NCI-H1092 treated with DMSO at 0.1 percent for 48 hours (cell line): ENCODE measurements around the gene C1orf159.
"Not testable (repeated sequence)": the region's sequence is repeated elsewhere in the genome, so short reads cannot be mapped to it uniquely, and the experiment has no call there.

ENCODE experiments used
- DNase-seq: peaks from one replicate; lab custom pipeline; 2025; lab: John Stamatoyannopoulos, UW

C1orf159 gene

DNA sequence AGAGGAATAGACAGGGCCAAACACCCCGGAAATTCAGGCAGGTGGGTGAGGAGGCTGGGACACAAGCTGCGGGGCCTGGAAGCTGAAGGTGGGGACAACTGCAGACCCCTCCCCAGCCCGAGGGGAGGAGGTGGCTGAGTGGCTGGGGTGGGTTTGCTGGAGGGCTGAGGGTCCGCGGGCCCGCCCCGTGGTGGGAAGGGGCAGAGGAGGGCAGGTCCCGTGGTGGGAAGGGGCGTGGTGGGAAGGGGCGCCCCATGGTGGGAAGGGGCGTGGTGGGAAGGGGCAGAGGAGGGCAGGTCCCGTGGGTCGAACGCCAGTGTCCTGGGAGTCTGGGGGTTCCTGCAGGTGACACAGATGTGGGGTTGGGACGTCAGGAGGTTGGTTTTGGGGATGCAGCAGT, 33.5 kb upstream of the C1orf159 start:
- no peak for DNase-seq

DNA sequence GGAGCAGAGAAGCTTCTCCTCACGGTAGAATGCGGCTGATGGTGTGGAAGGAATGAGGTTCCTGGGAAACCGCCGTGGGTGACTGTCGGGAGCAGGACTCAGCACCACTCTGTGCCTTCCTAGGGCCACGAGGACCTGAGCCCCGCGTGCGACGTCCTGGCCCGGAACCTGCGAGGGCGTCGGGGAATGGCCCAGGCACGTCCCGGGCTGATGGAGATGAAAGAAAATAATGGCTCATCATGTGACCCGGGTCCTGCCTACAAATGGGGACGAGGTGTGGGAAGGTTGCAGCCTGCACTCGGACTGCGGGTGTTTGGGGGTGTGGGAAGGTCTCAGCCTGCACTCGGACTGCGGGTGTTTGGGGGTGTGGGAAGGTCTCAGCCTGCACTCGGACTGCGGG, 32.7 kb upstream of the C1orf159 start:
- DNase-seq = no peak

DNA sequence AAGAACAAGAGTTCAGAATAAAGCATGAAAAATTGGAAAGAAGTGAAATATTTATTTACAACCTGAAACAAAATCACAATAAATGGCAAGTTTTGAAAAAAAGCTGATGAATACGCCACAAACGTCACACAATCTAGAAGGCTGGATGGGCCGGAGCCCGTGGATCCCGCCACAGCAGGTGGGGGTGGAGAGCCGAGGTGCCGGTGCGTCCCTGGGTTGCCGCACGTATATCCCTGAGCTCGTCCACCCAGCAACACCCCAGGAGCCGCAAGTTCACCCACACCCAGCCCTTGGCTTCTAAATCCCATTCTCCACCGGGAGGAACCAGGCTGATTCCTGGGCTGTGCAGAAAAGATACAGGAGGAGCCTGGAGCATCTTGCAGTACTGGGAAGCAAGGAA, 32.2 kb upstream of the C1orf159 start:
- no peak for DNase-seq

DNA sequence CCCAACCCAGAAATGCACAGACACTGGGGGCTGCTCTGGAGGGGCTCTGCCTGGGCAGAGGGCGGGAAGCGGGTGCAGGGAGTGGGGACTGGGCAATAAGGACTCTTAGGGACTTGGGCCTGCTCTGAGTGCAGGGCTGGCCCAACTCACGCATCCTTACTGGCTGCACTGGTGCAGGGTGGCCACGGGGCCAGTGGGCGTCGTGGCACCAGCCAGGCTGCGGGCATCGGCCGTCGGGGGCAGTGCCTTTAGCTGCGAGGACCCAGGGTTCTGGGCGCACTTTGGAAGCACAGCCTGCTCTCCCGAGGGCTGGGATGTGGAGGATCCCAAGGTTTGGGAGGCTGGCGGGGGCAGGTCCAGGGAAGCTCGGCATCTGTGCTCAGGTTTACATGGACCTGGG, 30.7 kb upstream of the C1orf159 start:
- DNase-seq = no peak

DNA sequence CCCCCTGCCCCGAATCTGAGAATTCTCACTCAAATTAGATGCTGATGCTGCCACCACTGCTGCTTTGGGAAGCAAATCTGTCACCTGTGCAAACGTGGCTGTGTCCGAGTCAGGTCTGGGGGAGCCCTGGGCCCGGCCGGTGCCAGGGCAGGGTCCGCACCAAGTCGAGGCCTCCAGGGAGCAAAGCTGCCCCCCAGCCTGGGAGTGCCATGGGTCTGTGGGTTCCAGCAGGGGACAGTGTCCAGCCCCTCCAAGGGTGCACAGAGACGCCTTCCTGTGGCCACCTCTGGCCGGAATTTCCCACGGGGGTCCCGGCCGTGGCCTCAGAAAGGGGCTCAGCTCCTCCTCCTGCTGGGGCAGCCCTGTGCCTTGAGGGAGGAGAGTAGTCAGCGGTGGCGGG, 30.1 kb upstream of the C1orf159 start:
- no peak for DNase-seq

DNA sequence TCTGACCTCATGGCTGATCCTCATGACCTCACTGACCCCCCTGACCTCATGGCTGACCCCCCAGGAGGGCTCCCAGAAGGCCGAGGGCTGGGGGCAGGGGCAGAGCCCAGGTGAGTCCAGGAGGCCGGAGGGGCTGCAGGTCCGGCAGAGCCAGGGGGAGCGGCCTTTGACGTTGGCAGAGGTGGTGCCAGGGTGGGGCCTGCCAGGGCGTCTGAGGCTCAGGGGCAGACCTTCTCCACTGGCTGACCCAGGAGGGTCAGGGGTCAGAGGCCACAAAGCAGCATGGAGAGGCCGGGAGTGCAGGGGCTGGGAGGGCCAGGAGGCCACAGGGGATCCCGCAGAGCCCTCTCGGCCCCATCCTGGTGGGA, 29.6 kb upstream of the C1orf159 start:
- no peak for DNase-seq

DNA sequence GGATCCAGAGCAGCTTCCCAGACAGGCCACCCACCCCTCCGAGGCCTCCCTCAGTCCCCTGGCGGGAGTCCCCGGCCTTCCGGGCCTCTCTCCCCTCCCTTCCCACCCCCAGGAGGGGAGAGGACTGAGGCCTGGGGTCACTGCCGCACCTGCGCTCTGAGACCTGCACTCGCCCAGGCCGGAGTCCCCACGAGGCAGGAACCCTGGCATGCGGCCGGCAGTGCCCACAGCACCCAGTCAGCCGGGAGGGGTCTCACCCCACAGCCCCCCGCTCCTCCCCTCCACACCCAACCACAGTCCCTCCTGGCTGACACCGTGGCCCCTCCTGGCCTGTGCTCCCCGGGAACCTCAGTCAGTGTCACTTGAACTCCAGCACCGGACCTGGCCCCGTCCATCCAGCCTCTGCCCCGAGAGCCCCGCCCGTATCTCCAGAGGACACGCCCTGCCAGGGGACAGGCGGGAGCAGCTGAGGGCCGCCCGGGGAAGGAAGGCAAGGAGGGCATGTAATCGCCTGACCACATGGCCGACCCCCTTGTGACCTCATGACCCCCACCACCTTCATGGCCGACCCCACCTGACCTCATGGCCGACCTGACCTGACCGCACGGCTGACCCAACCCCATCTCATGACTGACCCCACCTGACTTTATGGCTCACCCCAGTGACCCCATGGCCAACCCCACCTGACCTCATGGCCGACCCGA, 29.1 kb upstream of the C1orf159 start:
- no peak for DNase-seq

DNA sequence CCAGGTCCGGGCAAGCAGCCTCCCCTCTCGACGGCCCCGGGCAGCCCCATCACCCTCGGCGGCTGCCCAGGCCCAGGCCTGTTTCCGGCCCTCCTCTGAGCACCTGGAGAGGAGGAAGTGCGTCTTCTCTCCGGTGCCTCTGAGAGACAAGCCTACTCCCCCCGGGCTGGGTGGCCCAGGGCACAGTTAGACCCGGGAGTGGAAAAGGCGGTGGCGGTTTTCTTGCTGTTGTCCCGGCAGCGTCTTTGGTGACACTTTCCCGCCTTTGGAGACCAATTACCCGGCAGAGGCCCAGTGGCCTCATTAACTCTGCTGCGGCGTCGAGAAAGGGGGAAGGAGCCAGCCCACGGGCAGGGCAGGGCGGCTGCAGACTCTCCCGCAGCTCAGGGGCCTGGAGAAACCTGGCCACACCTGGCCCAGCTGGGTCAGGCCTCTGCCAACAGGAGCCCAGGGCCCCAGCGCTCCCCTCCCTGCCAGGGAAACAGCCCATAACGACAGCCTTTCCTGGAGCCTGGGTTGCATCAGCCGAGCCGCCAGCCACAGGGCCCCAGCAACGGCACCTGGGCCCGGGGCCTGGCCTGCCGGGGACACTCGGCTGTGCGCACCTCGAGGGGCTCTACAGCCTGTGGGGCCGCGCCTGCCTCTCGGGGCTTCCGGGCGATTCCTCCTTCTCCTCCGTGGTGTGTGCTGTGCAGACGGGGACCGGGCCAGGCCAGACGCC, 28.4 kb upstream of the C1orf159 start:
- no peak for DNase-seq

DNA sequence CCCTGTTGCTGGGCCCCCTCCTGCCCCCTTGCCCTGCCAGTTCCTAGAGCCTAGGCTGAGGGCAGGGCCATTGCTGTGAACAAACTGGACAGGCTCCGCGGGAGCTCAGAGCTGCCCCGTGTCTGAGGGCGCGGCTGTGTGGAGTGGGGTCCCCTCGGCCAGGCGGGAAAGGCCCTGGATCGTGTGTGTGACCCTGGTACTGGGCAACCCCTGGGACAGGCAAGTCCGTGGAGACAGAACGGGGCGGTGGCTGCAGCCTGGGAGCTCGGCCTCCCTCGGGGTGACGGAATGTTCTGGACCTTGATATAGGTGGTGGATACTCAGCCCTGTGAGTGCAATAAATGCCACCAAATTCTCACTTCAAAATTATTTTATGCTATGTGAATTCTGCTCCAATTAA, 27.7 kb upstream of the C1orf159 start:
- no peak for DNase-seq

DNA sequence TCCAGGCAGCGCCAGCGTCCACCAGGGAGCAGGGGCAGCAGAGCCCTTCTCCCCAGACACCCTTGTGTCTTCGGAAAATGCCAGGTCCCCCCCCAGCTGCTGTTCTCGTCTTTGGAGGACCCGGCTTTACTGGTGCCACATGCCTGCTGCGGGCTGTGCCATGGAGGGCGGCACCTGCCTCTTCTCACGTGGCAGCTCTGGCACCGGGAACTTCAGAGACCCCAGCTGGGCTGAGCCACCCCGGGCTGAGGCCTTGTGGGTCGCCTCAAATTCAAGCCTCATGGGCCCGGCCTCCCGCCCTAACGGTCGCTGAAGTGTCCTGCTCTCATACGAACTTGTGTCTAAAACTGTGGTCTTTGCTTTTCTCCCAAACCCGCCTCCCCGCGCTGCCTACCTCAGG, 27.0 kb upstream of the C1orf159 start:
- no peak for DNase-seq

DNA sequence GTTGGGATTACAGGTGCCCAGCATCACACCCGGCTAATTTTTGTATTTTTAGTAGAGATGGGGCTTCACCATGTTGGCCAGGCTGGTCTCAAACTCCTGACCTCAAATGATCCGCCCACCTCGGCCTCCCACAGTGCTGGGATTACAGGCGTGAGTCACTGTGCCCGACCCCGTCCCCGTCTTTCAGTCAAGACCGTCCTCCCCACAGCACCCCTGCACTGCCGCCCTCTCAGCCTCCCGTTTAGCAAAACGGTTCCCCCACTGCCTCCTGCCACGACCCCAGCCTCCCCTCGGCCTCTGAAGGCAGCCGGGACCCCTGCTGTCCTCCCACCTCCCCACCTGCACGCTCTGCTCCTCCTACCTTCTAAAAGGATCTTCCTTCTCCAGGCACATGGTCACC, 26.5 kb upstream of the C1orf159 start:
- DNase-seq = not testable (repeated sequence)

DNA sequence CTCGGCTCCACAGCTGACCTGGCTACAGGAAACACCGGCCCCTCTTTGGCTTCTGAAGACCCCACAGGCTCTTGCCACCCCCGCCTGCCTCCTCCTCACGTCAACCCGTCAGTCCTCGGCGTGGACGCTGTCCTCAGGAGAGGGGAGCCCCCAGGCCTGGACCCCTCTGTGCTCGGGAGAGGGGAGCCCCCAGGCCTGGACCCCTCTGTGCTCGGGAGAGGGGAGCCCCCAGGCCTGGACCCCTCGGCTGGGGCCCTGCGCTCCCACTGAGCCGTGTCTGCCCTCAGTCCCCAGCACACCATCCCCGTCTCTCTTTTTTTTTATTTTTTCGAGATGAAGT, 26.0 kb upstream of the C1orf159 start:
- no peak for DNase-seq

DNA sequence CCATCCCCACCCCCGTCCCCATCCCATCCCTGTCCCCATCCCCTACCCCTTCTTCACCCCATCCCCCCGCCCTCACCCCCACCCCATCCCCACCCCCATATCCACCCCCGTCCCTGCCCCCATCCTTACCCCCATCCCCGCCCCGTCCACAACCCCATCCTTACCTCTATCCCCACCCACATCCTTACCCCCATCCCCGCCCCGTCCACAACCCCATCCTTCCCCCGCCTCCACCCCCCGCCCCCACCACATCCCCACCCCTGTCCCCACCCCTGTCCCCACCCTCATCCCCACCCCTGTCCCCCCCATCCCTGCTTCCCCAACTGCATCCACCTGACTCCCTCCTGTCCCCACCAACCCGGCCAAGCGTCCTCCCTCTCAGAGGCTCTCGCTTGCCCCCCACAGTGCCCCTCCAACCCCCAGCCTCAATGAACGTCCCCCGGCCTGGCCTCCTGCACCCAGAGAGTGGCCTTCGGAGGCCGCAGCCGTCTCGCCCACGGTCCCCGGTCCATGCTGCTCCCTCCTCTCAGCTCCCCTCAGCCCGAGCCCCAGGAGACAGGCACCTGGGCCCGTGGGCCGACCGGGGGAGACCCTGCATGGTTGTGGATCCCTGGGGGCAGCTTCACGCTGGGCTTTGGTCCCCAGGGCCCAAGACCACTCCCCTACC, 25.5 kb upstream of the C1orf159 start:
- DNase-seq = no peak

DNA sequence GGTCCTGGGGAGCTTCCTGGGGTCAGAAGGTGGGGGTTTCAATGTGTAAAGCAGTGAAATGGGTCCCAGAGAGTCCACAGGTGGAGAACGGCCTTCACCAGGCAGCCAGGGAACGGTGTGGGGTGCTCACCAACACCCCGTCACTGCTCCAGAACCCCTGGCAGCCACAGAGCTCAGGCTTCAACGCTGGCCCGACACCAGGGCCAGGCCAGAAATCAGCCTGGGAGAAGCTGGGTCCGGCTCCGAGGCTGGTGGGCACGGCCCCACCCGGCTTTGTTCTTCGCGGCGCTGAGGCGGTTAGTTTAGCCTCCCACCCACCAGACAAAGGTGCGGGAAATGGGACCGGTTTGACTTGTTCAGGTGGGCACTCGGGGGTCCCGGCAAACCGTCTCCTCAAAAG, 24.8 kb upstream of the C1orf159 start:
- no peak for DNase-seq

DNA sequence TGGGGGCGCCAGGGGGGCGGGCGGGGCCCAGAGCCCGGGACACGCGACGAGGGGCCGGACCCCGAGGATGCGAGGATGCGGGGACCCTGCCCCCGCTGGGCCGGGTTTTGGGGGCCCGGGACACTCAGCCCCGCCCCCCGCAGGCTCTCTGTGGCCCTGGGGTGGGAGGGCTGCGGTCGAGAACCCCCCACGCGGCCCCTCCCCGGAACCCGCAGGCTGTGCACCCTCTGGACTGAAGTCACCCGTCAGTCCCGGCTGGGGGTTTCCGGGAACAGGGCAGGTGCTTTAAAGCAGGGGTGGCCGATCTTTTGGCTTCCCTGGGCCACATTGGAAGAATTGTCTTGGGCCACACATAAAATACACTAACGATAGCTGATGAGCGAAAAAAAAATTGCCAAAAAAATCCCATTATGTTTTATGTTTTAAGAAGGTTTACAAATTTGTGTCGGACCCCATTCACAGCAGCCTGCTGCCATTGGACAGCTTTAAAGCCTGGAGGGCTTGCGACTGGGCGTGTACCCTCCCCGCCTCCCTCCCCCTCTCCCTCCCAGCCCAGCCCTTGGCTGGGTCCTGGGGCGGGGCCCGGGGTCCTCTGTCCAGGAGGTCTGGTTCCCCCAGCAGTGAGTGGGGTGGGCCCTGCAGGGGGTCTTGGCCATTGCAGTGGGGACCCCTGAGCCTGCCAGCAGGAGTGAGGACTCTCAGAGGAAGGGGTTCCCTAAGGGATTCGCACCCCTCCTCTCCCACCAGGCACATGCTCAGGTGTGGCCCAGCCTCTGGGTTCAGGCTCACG, 21.6 kb upstream of the C1orf159 start:
- DNase-seq = no peak

DNA sequence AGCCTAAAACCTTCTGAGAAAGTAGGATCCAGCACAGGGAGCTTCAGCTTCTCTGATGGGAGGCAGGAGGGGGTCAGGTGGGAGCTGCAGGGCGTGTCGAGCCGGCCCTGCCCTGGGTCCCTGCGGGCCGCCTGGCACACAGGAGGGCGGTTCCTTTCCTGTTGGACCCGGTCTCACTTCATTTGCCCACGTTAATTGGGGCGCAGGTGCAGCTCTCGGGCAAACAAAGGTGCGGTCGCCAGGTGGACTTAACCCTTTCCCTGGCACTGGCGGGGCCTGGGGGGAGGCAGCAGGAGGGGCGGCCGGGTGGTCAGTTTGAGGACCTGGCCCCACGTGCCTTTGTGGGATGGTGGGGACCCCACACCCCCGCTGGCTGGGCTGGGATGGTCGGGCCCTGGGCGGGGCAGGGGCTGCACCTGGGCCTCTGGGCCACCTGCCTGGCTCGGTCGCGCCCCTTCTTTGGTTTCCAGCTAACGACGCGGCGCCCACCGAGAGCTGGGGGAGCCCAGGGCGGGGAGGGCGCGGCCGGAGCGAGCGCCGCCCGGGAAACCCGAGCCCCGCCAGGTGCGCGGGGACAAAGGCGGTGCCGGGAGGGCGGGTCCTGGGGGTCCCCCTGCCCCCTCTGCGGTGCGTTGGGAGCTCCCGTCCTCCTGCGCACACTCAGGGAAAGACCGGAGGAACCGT, 20.8 kb upstream of the C1orf159 start:
- DNase-seq = no peak

DNA sequence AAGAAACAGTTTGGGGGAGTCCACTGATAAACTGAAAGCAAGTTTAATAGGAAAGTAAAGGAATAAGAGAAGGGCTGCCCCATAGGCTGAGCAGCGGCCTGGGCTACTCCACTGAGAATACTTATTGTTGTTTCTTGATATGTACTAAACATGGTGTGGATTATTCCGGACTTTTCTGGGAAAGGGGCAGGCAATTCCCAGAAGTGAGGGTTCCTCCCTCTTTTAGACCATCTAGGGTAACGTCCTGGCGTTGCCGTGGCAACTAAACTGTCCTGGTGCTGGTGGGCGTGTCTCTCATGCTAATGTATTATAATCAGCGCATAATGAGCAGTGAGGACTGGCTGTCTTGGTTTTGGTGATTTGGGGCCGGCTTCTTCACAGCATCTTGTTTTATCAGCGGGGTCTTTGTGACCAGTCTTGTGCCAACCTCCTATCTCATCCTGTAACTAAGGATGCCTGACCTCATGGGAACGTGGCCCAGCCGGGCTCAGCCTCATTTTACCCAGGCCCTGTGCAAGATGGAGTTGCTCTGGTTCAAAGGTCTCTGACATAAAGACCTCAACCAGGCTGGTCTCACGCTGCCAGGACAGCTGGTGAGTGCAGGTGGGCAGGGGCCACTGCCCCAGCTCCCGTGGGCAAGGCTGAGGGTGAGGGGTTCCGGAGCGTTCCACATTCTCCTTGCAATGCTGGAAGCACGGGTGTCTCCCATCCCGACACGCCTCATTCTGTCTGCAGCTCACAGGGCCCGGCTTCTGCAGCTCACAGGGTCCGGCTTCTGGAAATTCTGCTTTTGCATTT, 19.6 kb upstream of the C1orf159 start:
- no peak for DNase-seq

DNA sequence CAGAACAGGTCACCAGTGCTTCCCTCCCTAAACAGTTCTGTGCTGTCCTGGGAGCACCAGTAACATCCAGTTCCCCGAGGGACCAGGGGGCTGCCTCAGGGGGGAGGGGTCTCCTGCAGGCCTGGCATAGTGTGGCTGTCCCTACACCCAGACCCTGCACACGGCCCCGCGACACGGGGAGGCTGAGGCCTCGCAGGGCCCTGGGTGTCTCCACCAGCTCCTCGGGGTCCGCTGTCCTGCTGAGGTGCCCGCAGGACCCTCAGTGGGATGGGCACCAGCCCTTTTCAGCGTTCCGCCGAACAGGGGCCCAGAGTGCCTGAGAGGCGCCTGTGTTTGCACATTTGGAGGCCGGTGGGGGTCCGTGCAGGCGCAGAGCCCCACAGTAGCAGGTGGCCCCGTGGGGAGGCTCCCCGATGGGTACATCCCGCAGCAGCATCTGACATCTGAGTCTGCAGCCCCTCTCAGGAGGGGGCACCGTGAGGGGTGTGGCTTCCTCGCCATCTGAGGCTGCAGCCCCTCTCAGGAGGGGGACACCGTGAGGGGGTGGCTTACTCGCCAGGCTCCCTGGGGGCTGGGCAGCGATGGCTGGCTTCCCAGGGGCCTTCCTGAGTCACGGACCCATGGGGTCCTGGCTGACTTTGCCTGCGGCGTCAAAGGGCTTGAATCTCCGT, 18.5 kb upstream of the C1orf159 start:
- DNase-seq = no peak

DNA sequence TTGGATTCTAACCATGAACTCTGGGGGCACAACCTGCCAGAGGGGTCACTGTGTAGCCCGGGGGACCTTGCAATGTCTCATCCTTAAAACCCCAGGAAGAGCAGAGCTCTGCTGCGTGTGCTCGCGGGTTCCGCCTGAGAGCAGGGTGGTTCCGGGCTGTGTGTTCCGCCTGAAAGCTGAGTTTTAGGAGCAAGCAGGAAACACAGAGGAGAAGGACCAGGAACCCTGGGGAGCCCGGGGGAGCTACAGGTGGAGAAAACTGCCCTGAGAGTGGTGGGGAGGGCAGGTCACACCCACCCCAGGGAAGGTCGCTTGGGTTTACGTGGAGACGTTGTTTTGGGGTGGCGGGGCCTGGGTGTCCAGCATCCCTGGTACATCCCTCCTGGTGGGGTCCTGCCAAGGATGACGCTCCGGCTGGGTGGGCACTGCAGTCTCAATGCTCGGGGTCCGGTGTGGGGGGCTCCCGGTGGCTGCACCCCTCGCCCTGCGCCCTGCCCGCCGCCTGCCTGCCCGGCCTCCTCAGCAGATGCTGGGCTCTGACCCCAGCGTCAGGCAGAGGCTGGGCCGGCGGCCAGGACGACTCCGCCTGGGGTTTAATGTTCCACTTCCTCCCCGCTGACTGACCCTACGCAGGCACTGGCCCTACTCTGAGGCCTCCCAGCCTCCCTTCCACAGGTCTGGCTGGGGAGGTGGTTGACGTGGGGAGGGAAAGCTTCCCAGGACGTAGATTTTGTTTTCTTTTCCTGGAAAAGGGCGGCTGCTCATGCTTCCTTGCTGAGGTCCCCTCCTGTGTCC, 17.3 kb upstream of the C1orf159 start:
- DNase-seq = no peak
